Endothelial cell (in vitro differentiated cells): ENCODE measurements around the gene COL25A1. TPM values are rescaled to one million over a fixed set of nuclear protein-coding genes. Genes with fewer than 3 reads are reported as not detected.

Experiments used
- DNase-seq: peaks from one replicate; pipeline ENCODE4 v3.0.0; 2021; ENCODE audit warnings: low spot score
- H3K27ac Mint-ChIP-seq: one replicate; pipeline ENCODE4 v1.8.0; 2021; ENCODE audit warnings: mixed read lengths, inconsistent platforms; ENCODE audit not compliant: unreplicated experiment
- H3K27me3 Mint-ChIP-seq: one replicate; pipeline ENCODE4 v1.8.0; 2021; ENCODE audit warnings: mild to moderate bottlenecking, moderate library complexity, mixed read lengths, inconsistent platforms; ENCODE audit not compliant: unreplicated experiment
- H3K36me3 Mint-ChIP-seq: one replicate; pipeline ENCODE4 v1.8.0; 2021; ENCODE audit warnings: mild to moderate bottlenecking, low read depth, mixed read lengths, inconsistent platforms; ENCODE audit not compliant: unreplicated experiment
- H3K4me1 Mint-ChIP-seq: one replicate; pipeline ENCODE4 v1.8.0; 2021; ENCODE audit warnings: mild to moderate bottlenecking, mixed read lengths, inconsistent platforms; ENCODE audit not compliant: unreplicated experiment
- H3K4me3 Mint-ChIP-seq: one replicate; pipeline ENCODE4 v1.8.0; 2021; ENCODE audit warnings: mild to moderate bottlenecking, mixed read lengths, inconsistent platforms; ENCODE audit not compliant: unreplicated experiment
- H3K9me3 Mint-ChIP-seq: one replicate; pipeline ENCODE4 v1.8.0; 2021; ENCODE audit warnings: mixed read lengths, inconsistent platforms; ENCODE audit not compliant: unreplicated experiment
- total RNA-seq: library from RNA; stranded (reverse); fragmentation: NEBNext Ultra II Directional; extraction: Animal tissue kit (Norgen Biotek cat#: 25700); gene quantifications from one replicate; pipeline ENCODE4 v1.2.1, GENCODE V29; 2021; ENCODE audit not compliant: unreplicated experiment
- TF ChIP-seq, protein P1 (sequence below): fragments of 200-600 bp; sonication (generic); IDR thresholded peaks from one replicate; pipeline ENCODE4 v1.5.0; 2021; ENCODE audit warnings: antibody characterized with exemption; ENCODE audit not compliant: unreplicated experiment

The COL25A1 gene
- total RNA-seq, 1 donor from 2014 or later, result 22.7 TPM

DNA sequence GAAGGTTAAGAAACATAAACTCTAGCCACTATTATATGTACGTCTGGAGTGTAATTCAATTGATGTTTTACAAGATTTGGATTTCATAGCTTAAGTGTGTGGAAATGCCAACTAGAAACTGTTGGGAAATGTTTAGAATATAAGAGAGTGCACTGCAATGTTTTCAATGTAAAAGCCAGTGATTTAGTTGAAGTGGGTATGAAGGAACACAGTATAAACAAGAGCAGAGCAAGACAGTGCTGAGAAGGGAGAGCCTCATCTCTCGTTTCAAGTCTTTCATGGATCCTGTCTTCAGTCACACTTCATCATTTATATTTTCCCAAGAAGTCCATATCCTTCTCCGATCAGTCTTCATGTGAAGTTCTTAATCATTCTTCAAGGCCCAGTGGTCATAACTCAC, 375.7 kb downstream of the COL25A1 start:
- Mint-ChIP-seq H3K36me3 (no peaks in the 10 kb centered on the region), H3K4me1 (peaks cover 17% of the 10 kb centered on the region), H3K27ac (no peak overlapping the region), H3K4me3 (no peak overlapping the region), H3K27me3 (peaks cover 4% of the 10 kb centered on the region), H3K9me3 (no peaks in the 10 kb centered on the region)
- no peak for DNase-seq
- TF ChIP-seq, protein P1, sequence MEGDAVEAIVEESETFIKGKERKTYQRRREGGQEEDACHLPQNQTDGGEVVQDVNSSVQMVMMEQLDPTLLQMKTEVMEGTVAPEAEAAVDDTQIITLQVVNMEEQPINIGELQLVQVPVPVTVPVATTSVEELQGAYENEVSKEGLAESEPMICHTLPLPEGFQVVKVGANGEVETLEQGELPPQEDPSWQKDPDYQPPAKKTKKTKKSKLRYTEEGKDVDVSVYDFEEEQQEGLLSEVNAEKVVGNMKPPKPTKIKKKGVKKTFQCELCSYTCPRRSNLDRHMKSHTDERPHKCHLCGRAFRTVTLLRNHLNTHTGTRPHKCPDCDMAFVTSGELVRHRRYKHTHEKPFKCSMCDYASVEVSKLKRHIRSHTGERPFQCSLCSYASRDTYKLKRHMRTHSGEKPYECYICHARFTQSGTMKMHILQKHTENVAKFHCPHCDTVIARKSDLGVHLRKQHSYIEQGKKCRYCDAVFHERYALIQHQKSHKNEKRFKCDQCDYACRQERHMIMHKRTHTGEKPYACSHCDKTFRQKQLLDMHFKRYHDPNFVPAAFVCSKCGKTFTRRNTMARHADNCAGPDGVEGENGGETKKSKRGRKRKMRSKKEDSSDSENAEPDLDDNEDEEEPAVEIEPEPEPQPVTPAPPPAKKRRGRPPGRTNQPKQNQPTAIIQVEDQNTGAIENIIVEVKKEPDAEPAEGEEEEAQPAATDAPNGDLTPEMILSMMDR, result no peak

DNA sequence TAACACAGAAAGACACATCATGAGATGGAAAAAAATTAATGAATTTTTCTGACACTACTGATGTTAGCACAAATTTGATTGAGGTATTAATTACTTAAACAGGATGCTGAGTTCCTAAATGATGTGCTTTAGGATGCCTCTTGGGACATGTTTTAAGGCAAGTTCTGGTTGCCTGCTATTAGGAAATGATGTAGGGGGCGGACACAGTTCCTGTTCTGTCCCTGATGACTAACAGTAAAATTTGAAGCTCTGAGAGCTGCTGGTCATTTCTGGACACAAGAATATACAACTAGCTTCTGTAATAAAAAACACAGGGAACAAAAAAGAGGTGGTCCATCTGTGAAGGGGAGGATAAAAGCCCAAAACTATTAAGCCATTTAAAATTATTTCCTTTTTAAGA, 376.4 kb downstream of the COL25A1 start:
- H3K4me1 Mint-ChIP-seq, result peaks cover 13% of the 10 kb centered on the region
- no peak overlapping the region for H3K4me3 Mint-ChIP-seq

DNA sequence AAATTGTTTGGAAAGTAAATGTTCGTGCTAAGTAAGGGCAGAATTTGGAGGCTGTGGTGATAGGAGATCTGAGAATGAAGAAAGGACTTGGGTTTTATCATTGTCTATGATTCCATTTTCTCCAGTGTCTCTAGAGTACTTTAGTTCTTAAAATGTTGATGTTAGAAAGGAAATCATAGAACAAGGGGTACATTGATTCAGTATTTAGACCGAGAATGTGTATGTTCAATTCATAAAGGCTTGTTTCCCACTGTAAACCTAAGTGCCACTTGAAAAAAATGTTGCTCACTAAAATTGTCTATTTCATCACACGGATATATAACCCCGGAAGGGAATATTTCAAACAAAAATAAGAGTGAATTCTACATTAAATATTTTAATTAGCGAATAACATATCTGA, 380.3 kb downstream of the COL25A1 start:
- Mint-ChIP-seq H3K9me3 (no peaks in the 10 kb centered on the region), H3K36me3 (no peaks in the 10 kb centered on the region), H3K27me3 (peaks cover 5% of the 10 kb centered on the region), H3K4me1 (peaks cover 18% of the 10 kb centered on the region), H3K27ac (no peak overlapping the region), H3K4me3 (no peak overlapping the region)
- TF ChIP-seq, protein P1, result no peak
- DNase-seq, result no peak

More for the DNA sequence above, 376.4 kb downstream of the COL25A1 start:
- no peak for DNase-seq
- H3K36me3 Mint-ChIP-seq, result no peaks in the 10 kb centered on the region
- TF ChIP-seq, protein P1, result no peak
- no peaks in the 10 kb centered on the region for H3K9me3 Mint-ChIP-seq
- H3K27me3 Mint-ChIP-seq, result peaks cover 5% of the 10 kb centered on the region
- H3K27ac Mint-ChIP-seq, result no peak overlapping the region

DNA sequence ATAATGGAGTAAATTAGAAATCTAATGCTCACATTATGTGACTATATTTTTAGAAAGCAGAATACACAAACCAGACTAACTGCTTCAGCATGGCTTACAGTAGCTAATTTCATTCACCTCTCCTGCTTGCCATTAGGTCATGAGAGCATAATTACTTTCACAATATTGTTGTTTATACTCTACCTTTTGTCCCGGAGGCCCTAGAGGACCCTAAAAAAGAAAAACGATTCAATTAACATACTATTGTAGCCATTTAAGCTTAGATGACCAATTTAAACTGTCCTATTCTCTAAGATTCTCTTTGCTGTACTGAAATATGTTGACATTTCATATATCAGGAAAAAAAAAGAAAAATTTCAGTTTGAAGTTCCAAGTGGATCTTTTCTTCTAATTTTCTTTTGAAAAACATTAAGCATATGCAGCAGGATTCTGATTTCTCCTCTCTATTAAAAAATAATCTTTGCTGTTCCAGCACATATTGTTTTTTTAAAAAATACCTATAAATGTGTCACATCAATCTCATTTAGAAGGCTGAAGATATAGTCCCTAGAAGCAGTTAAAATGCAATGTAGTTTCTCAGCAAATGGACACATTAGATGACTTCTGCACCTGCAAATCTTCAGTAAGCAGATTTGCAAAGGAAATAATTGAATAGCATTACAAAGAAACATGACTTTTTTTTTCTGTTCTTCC, 381.9 kb downstream of the COL25A1 start:
- TF ChIP-seq, protein P1, result no peak
- Mint-ChIP-seq H3K27me3 (peaks cover 5% of the 10 kb centered on the region), H3K4me1 (peaks cover 20% of the 10 kb centered on the region), H3K4me3 (no peak overlapping the region), H3K36me3 (no peaks in the 10 kb centered on the region), H3K27ac (no peak overlapping the region), H3K9me3 (no peaks in the 10 kb centered on the region)
- no peak for DNase-seq

DNA sequence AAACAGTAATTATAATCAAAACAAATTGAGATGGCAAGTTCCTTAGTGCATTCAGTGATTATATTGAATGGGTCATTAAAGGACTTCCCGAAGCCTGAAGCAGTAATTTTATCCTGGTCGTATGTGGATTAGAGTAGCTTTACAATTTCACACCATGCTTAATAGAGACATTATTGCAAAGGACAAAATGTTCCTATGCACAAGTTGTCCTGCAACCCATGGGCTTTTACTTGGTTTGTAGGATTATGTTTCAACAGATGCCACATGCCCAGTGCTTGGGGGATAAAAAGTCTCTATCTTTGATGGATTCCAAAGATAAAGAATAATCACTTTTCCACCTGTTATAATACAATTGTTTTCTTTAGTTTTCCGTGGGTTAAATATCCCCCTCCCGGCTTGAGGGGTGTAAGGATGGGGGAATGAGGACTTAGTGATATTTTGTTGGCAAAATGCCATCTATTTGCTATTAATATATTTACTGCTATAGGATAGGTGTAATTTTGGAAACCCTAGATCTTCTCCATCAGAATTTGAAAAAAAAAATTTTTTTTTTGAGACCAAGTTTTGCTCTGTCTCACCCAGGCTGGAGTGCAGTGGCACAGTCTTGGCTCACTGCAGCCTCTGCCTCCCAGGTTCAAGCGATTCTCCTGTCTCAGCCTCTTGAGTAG, 383.1 kb downstream of the COL25A1 start:
- no peaks in the 10 kb centered on the region for H3K36me3 Mint-ChIP-seq
- H3K9me3 Mint-ChIP-seq, result no peaks in the 10 kb centered on the region
- peaks cover 5% of the 10 kb centered on the region for H3K27me3 Mint-ChIP-seq
- no peak overlapping the region for H3K4me3 Mint-ChIP-seq
- no peak for DNase-seq
- H3K4me1 Mint-ChIP-seq, result peaks cover 20% of the 10 kb centered on the region
- TF ChIP-seq, protein P1, result no peak
- no peak overlapping the region for H3K27ac Mint-ChIP-seq
